ENCODE results near the gene CHST11. TPM values are rescaled to one million over a fixed set of nuclear protein-coding genes. Genes with fewer than 3 reads are reported as not detected.

CHST11 gene
- total and polyA plus RNA-seq, 9 of the 15 experiments (the other 6 are each of a cell fraction or from before 2014, with no cell fraction given) = 2.3 to 38.7 (median 15.0) TPM

- TF ChIP-seq NR3C1 (CRISPR knock-in tag; IDR thresholded peaks at IDR 0.05) (no peak), IRF9 (tag; IDR thresholded peaks at IDR 0.05) (peak; percentile 75), CBX3 (IDR thresholded peaks at IDR 0.05; ENCODE audit: borderline replicate concordance in 1 of 2, low read length in 2 of 2) (no peak), ZBTB17 (CRISPR knock-in tag; IDR thresholded peaks at IDR 0.05) (no peak), CBFA2T3 (IDR thresholded peaks at IDR 0.05) (no peak), ZSCAN32 (CRISPR knock-in tag; IDR thresholded peaks at IDR 0.05) (no peak), RAD51 (IDR thresholded peaks at IDR 0.05; ENCODE audit: borderline replicate concordance, low read depth) (no peak), ZNF23 (CRISPR knock-in tag; IDR thresholded peaks at IDR 0.05) (no peak), XRCC3 (IDR thresholded peaks at IDR 0.05) (no peak), KLF10 (CRISPR knock-in tag; IDR thresholded peaks at IDR 0.05) (no peak), JUND (IDR thresholded peaks at IDR 0.05; ENCODE audit: borderline replicate concordance, low read depth, low read length) (peak; percentile 79), JUND (tag; IDR thresholded peaks at IDR 0.05; ENCODE audit: borderline replicate concordance, low read depth, low read length) (peak; percentile 51; the same call in 1 of the 3 replicates), YBX1 (IDR thresholded peaks at IDR 0.05) (no peak), ZNF695 (CRISPR knock-in tag; IDR thresholded peaks at IDR 0.05) (no peak), NR2C1 (IDR thresholded peaks at IDR 0.05) (no peak), NR2C1 (tag; IDR thresholded peaks at IDR 0.05) (no peak), ZNF655 (CRISPR knock-in tag; IDR thresholded peaks at IDR 0.05) (no peak), ZNF212 (CRISPR knock-in tag; IDR thresholded peaks at IDR 0.05) (no peak), ZNF311 (CRISPR knock-in tag; IDR thresholded peaks at IDR 0.05) (no peak), NRF1 (conservative IDR thresholded peaks at IDR 0.05 in 1 of 2, IDR thresholded peaks at IDR 0.05 in 1 of 2) (no peak)
- TF ChIP-seq, protein P1, sequence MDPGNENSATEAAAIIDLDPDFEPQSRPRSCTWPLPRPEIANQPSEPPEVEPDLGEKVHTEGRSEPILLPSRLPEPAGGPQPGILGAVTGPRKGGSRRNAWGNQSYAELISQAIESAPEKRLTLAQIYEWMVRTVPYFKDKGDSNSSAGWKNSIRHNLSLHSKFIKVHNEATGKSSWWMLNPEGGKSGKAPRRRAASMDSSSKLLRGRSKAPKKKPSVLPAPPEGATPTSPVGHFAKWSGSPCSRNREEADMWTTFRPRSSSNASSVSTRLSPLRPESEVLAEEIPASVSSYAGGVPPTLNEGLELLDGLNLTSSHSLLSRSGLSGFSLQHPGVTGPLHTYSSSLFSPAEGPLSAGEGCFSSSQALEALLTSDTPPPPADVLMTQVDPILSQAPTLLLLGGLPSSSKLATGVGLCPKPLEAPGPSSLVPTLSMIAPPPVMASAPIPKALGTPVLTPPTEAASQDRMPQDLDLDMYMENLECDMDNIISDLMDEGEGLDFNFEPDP (CRISPR knock-in tag; IDR thresholded peaks at IDR 0.05) = no peak
- TF ChIP-seq, protein P2, sequence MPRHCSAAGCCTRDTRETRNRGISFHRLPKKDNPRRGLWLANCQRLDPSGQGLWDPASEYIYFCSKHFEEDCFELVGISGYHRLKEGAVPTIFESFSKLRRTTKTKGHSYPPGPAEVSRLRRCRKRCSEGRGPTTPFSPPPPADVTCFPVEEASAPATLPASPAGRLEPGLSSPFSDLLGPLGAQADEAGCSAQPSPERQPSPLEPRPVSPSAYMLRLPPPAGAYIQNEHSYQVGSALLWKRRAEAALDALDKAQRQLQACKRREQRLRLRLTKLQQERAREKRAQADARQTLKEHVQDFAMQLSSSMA (CRISPR knock-in tag; IDR thresholded peaks at IDR 0.05) = no peak
Measured at GRCh38 chr12:104671409-104672095, 214.8 kb downstream of the CHST11 start (continued).
